ENCODE measurements around the gene KCNE3.

KCNE3 gene

GRCh38 chr11:74463216-74463615 is 4.1 kb downstream of the KCNE3 start:
- no peak for TF ChIP-seq ZFX (IDR thresholded peaks at IDR 0.05)
- TF ChIP-seq, protein P1, sequence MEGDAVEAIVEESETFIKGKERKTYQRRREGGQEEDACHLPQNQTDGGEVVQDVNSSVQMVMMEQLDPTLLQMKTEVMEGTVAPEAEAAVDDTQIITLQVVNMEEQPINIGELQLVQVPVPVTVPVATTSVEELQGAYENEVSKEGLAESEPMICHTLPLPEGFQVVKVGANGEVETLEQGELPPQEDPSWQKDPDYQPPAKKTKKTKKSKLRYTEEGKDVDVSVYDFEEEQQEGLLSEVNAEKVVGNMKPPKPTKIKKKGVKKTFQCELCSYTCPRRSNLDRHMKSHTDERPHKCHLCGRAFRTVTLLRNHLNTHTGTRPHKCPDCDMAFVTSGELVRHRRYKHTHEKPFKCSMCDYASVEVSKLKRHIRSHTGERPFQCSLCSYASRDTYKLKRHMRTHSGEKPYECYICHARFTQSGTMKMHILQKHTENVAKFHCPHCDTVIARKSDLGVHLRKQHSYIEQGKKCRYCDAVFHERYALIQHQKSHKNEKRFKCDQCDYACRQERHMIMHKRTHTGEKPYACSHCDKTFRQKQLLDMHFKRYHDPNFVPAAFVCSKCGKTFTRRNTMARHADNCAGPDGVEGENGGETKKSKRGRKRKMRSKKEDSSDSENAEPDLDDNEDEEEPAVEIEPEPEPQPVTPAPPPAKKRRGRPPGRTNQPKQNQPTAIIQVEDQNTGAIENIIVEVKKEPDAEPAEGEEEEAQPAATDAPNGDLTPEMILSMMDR (conservative IDR thresholded peaks at IDR 0.05), result no peak
- H3K27ac ChIP-seq, result no peak overlapping the region

DNA sequence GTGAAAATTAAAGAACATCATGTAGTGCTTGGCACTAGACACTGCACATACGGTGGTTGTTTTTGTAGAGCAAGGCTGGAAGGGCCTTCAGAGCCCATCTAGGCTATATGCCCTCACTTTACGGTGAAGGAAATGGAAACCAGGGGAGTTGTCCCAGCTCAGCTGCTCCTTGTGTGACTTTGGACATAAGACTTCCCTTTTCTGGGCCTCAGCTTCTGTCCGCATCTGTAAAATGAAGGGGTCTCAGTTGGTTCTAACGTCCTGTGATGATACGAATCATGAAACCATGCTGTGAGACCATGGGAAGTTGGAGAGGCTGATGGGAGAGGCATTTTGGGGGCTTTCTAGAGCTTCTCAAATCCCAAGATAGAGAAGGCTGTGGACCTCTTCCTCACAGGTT is 4.7 kb downstream of the KCNE3 start:
- TF ChIP-seq, protein P1 (conservative IDR thresholded peaks at IDR 0.05), result no peak
- no peak for TF ChIP-seq ZFX (IDR thresholded peaks at IDR 0.05)
- H3K27ac ChIP-seq, result no peak overlapping the region

GRCh38 chr11:74462009-74462408 is 5.3 kb downstream of the KCNE3 start:
- TF ChIP-seq, protein P1 (conservative IDR thresholded peaks at IDR 0.05), result no peak
- no peak for TF ChIP-seq ZFX (IDR thresholded peaks at IDR 0.05)
- H3K27ac ChIP-seq, result no peak overlapping the region

- no peak overlapping the region for H3K27ac ChIP-seq
- TF ChIP-seq, protein P1 (conservative IDR thresholded peaks at IDR 0.05), result no peak
- TF ChIP-seq ZFX (IDR thresholded peaks at IDR 0.05), result no peak
These were observed 6.7 kb downstream of the KCNE3 start for GRCh38 chr11:74460481-74461154.

- H3K27ac ChIP-seq, result no peak overlapping the region
- TF ChIP-seq ZFX (IDR thresholded peaks at IDR 0.05), result no peak
- TF ChIP-seq, protein P1 (conservative IDR thresholded peaks at IDR 0.05), result no peak
These were observed 7.3 kb downstream of the KCNE3 start for GRCh38 chr11:74460065-74460464.

GRCh38 chr11:74459584-74459983 is 7.8 kb downstream of the KCNE3 start:
- no peak for TF ChIP-seq ZFX (IDR thresholded peaks at IDR 0.05)
- TF ChIP-seq, protein P1 (conservative IDR thresholded peaks at IDR 0.05), result no peak
- no peak overlapping the region for H3K27ac ChIP-seq

DNA sequence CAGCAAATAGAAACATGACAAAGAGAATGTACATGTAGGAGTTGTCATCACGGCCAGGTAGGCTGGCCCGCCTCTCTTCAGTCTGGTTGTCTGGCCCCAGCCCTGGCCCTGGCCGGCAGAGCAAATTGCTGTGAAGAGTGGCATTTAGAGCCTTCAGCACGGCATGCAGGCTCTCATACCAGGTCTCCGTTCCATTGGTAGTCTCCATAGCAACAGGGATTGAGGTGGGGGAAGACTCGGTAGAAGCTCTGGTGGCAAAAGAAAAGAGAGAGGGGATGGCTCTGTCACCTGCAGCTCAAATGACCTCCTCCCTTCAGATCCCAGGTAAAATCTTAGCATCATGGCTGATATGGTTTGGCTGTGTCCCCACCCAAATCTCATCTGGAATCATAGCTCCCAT is 10.0 kb downstream of the KCNE3 start:
- TF ChIP-seq, protein P1 (conservative IDR thresholded peaks at IDR 0.05), result no peak
- no peak for TF ChIP-seq ZFX (IDR thresholded peaks at IDR 0.05)
- H3K27ac ChIP-seq, result no peak overlapping the region

Measured in C4-2B (cell line).